Endothelial cell of umbilical vein (primary cell): Measurements from ENCODE around the gene CCR3.

Experiments
- CTCF ChIP-seq, 2 donors: IDR thresholded peaks; 1 replicate in 1 of 2; 2 replicates in 1 of 2; pipeline ENCODE4 v1.5.1; 2011; ENCODE audit warnings: low read length in 2 of 2, mild to moderate bottlenecking in 2 of 2, moderate library complexity in 2 of 2, control low read depth in 1 of 2, inconsistent platforms in 1 of 2, low read depth in 1 of 2; ENCODE audit not compliant: insufficient read depth in 1 of 2; ENCODE audit errors: extremely low read depth in 1 of 2
- JUN ChIP-seq: IDR thresholded peaks from 2 replicates; pipeline ENCODE4 v1.6.1; 2011; ENCODE audit warnings: borderline replicate concordance, low read depth; ENCODE audit not compliant: insufficient read length, insufficient read depth
- MAX ChIP-seq: IDR thresholded peaks from 2 replicates; pipeline ENCODE4 v1.6.1; 2011; ENCODE audit not compliant: insufficient read depth, insufficient read length

- TF ChIP-seq CTCF (IDR thresholded peaks at IDR 0.05; ENCODE audit: extremely low read depth in 1 of 2, insufficient read depth in 1 of 2, low read depth in 1 of 2, low read length in 2 of 2) (no peak), MAX (no peak), JUN (no peak)
Observed at GRCh38 chr3:46209746-46210470, 32.4 kb upstream of the CCR3 start.
